ENCODE data around the gene C10orf53. TPM values are rescaled to one million over a fixed set of nuclear protein-coding genes. Genes with fewer than 3 reads are reported as not detected.

Gene C10orf53
- total RNA-seq (2014; rRNA removed; shearing (Covaris generic)) (not detected in 2 replicates), polyA plus RNA-seq (2016; fragmentation: Nextera tagmentation; extraction: Ambion mirVana) (not detected in 2 replicates)

- Histone ChIP-seq H3K36me3 (ENCODE audit: low read depth) (no peaks in the 10 kb centered on the region), H3K4me3 (peak within 1 kb of the TSS; percentile 10; the same call in 1 of the 2 replicates), H2AFZ (no peak within 1 kb of the TSS), H3F3A (ENCODE audit: insufficient read depth) (no peaks in the 10 kb centered on the region), H3K27ac (no peak within 1 kb of the TSS), H3K4me1 (ENCODE audit: insufficient read depth) (no peaks in the 10 kb centered on the region), H3K27me3 (replicated peaks; ENCODE audit: insufficient read depth) (peaks cover 46% of the 10 kb centered on the region), H3K79me2 (ENCODE audit: insufficient read depth) (no peaks in the 10 kb centered on the region), H3K9ac (no peak within 1 kb of the TSS), H3K9me2 (ENCODE audit: insufficient read depth) (no peaks in the 10 kb centered on the region), H4K20me1 (ENCODE audit: insufficient read depth) (no peaks in the 10 kb centered on the region), H3K9me3 (ENCODE audit: low read depth) (no peaks in the 10 kb centered on the region), H3K4me2 (ENCODE audit: unreplicated experiment) (peak within 1 kb of the TSS; percentile 17)
- in situ Hi-C loops (cut with MboI): no loop called here
- no peak for TF ChIP-seq EZH2 (IDR thresholded peaks at IDR 0.05; ENCODE audit: insufficient read depth, poor library complexity, severe bottlenecking)
- TF ChIP-seq EZH2phosphoT487 (IDR thresholded peaks at IDR 0.05; ENCODE audit: insufficient read depth, low read depth): no peak
- WGBS, 2 experiments (ENCODE audit: low coverage in 1 of 2, low lambda C conversion rate in 2 of 2, missing lambda C conversion rate in 2 of 2): 4 to 7% methylated on average over 32 to 33 of the region's 36 CpGs
- DNase-seq: peak; percentile 74
These were observed at the start of gene C10orf53 for GRCh38 chr10:49679480-49679893. TSS of gene C10orf53 (plus strand) at chr10:49679651. CDS start at chr10:49679698, 47 bp downstream.

GRCh38 chr10:49631975-49632374 is 47.5 kb upstream of the C10orf53 start:
- no peak for TF ChIP-seq EZH2phosphoT487 (IDR thresholded peaks at IDR 0.05; ENCODE audit: insufficient read depth, low read depth)
- TF ChIP-seq EZH2 (IDR thresholded peaks at IDR 0.05; ENCODE audit: insufficient read depth, poor library complexity, severe bottlenecking): no peak
- H3K9me2 ChIP-seq (ENCODE audit: insufficient read depth): no peaks in the 10 kb centered on the region
- no peak overlapping the region for H3K9ac ChIP-seq
- no peak overlapping the region for H3K27ac ChIP-seq
- no peaks in the 10 kb centered on the region for H4K20me1 ChIP-seq (ENCODE audit: insufficient read depth)
- H3K4me3 ChIP-seq: no peak overlapping the region
- H2AFZ ChIP-seq: no peak overlapping the region
- no peaks in the 10 kb centered on the region for H3K9me3 ChIP-seq (ENCODE audit: low read depth)
- no peaks in the 10 kb centered on the region for H3K36me3 ChIP-seq (ENCODE audit: low read depth)
- in situ Hi-C loops (cut with MboI): no loop called here
- no peaks in the 10 kb centered on the region for H3K4me1 ChIP-seq (ENCODE audit: insufficient read depth)
- 58 to 65% methylated on average over 6 of the region's 6 CpGs for WGBS, 2 experiments (ENCODE audit: low coverage in 1 of 2, low lambda C conversion rate in 2 of 2, missing lambda C conversion rate in 2 of 2)
- no peaks in the 10 kb centered on the region for H3K79me2 ChIP-seq (ENCODE audit: insufficient read depth)
- no peak for DNase-seq
- H3F3A ChIP-seq (ENCODE audit: insufficient read depth): no peaks in the 10 kb centered on the region
- peaks cover 53% of the 10 kb centered on the region for H3K27me3 ChIP-seq (replicated peaks; ENCODE audit: insufficient read depth)
- H3K4me2 ChIP-seq (ENCODE audit: unreplicated experiment): no peak overlapping the region

DNA sequence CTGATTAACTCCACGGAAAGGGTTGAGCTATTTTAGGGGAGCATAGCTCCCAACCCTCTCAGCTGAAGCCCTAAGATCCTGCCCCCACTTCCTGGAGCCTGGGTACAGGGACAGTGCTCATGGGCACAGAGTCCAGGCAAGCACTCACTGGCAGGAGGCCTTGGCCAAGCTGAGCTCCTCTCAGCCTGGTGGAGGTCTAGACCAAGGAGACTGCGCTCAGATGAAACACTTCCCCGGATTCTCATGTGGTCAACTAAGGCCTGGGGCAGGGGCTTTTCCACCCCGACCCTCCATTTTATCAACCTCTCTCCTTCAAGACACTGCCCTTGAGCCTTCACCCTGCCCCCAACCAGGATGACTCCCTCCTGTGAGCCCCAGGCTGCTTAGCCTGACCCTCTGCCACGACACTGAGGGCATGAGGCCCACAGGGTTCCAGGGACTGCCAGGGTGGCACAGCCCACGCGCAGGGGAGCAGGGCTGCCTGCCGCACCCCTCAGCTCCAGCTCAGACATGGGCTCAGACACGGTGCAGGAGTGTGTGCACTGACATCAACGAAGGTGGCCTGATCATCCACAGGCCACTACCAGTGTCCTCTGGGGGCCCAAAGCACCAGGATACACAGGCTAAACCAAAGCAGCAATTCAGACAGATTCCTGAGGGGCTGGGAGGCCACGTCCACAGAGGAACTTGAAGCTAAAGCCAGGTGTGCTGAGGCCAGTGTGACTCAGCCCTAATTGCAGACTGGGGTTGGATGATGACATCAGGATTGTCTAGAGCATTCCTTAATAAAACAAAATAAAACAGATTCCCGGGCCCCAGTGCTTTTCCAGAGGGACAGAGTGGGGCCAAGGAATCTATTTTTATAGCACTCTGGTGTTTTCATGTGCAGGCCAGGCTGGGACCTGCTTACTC is 46.8 kb upstream of the C10orf53 start:
- no peak overlapping the region for H3K27ac ChIP-seq
- no peaks in the 10 kb centered on the region for H4K20me1 ChIP-seq (ENCODE audit: insufficient read depth)
- H3K4me3 ChIP-seq: no peak overlapping the region
- no peak for TF ChIP-seq EZH2 (IDR thresholded peaks at IDR 0.05; ENCODE audit: insufficient read depth, poor library complexity, severe bottlenecking)
- no peak for TF ChIP-seq EZH2phosphoT487 (IDR thresholded peaks at IDR 0.05; ENCODE audit: insufficient read depth, low read depth)
- peaks cover 59% of the 10 kb centered on the region for H3K27me3 ChIP-seq (replicated peaks; ENCODE audit: insufficient read depth)
- DNase-seq: peak; percentile 27
- no peak overlapping the region for H3K9ac ChIP-seq
- WGBS, 2 experiments (ENCODE audit: low coverage in 1 of 2, low lambda C conversion rate in 2 of 2, missing lambda C conversion rate in 2 of 2): 33 to 38% methylated on average over 12 of the region's 12 CpGs
- no peak overlapping the region for H2AFZ ChIP-seq
- no peaks in the 10 kb centered on the region for H3K4me1 ChIP-seq (ENCODE audit: insufficient read depth)
- no peaks in the 10 kb centered on the region for H3K9me2 ChIP-seq (ENCODE audit: insufficient read depth)
- in situ Hi-C loops (cut with MboI): no loop called here
- no peak overlapping the region for H3K4me2 ChIP-seq (ENCODE audit: unreplicated experiment)
- H3F3A ChIP-seq (ENCODE audit: insufficient read depth): no peaks in the 10 kb centered on the region
- H3K36me3 ChIP-seq (ENCODE audit: low read depth): no peaks in the 10 kb centered on the region
- no peaks in the 10 kb centered on the region for H3K79me2 ChIP-seq (ENCODE audit: insufficient read depth)
- no peaks in the 10 kb centered on the region for H3K9me3 ChIP-seq (ENCODE audit: low read depth)

DNA sequence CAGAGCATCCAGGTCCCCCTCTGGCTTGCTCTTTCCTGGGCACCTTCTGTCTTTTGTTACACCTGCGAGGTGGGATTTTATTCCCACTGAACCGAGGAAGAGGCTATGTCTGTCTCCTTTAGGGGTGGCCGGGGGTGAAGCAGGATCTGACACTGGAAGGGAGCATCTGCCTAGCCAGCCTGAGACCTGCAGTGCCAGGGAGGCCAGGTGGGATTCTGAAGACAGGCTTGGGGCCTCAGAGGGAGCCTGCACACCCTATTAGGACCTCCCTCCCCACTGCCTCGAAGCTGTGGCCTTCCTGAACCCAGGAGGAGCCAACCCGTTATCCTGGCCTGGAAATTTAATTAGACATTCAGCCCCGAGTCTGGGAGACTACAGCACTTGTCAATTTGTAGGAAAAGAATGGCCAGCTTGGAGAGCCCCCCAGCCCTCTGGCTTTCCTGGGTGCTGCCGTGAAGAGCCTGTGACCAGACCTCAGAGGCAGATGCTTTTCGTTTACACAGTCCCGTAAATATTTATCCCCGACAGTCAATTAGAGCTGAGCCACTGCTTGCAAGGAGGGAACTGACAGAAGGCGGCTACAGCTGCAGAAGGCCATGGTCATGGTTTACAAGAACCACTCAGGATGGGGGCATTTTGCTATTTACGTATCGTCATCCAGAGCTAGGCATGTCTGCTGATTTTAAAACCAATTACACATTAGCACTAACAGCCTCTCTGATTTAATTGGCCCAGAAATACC is 46.0 kb upstream of the C10orf53 start:
- Histone ChIP-seq H3K9ac (no peak overlapping the region), H2AFZ (no peak overlapping the region), H3K36me3 (ENCODE audit: low read depth) (no peaks in the 10 kb centered on the region), H3K79me2 (ENCODE audit: insufficient read depth) (no peaks in the 10 kb centered on the region), H3K4me2 (ENCODE audit: unreplicated experiment) (no peak overlapping the region), H3K27me3 (replicated peaks; ENCODE audit: insufficient read depth) (peaks cover 67% of the 10 kb centered on the region), H4K20me1 (ENCODE audit: insufficient read depth) (no peaks in the 10 kb centered on the region), H3K9me3 (ENCODE audit: low read depth) (no peaks in the 10 kb centered on the region), H3K4me1 (ENCODE audit: insufficient read depth) (no peaks in the 10 kb centered on the region), H3K9me2 (ENCODE audit: insufficient read depth) (no peaks in the 10 kb centered on the region), H3F3A (ENCODE audit: insufficient read depth) (no peaks in the 10 kb centered on the region), H3K27ac (no peak overlapping the region), H3K4me3 (no peak overlapping the region)
- DNase-seq: no peak
- 12 to 16% methylated on average over 13 of the region's 13 CpGs for WGBS, 2 experiments (ENCODE audit: low coverage in 1 of 2, low lambda C conversion rate in 2 of 2, missing lambda C conversion rate in 2 of 2)
- no peak for TF ChIP-seq EZH2 (IDR thresholded peaks at IDR 0.05; ENCODE audit: insufficient read depth, poor library complexity, severe bottlenecking)
- no peak for TF ChIP-seq EZH2phosphoT487 (IDR thresholded peaks at IDR 0.05; ENCODE audit: insufficient read depth, low read depth)
- in situ Hi-C loops (cut with MboI): no loop called here

Data from GM23248 (cell line).